Measurements from ENCODE around the gene PXN.

PXN gene

GRCh38 chr12:120170631-120171030 lies 94.9 kb downstream of the PXN start:
- no peak overlapping the region for H3K4me3 Mint-ChIP-seq
- H3K36me3 Mint-ChIP-seq (ENCODE audit: low read depth): peaks cover 44% of the 10 kb centered on the region
- no peaks in the 10 kb centered on the region for H3K4me1 Mint-ChIP-seq
- H3K9me3 Mint-ChIP-seq: no peaks in the 10 kb centered on the region
- TF ChIP-seq, protein P1, sequence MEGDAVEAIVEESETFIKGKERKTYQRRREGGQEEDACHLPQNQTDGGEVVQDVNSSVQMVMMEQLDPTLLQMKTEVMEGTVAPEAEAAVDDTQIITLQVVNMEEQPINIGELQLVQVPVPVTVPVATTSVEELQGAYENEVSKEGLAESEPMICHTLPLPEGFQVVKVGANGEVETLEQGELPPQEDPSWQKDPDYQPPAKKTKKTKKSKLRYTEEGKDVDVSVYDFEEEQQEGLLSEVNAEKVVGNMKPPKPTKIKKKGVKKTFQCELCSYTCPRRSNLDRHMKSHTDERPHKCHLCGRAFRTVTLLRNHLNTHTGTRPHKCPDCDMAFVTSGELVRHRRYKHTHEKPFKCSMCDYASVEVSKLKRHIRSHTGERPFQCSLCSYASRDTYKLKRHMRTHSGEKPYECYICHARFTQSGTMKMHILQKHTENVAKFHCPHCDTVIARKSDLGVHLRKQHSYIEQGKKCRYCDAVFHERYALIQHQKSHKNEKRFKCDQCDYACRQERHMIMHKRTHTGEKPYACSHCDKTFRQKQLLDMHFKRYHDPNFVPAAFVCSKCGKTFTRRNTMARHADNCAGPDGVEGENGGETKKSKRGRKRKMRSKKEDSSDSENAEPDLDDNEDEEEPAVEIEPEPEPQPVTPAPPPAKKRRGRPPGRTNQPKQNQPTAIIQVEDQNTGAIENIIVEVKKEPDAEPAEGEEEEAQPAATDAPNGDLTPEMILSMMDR (IDR thresholded peaks at IDR 0.05; ENCODE audit: unreplicated experiment in 3 of 3): no peak
- no peaks in the 10 kb centered on the region for H3K27me3 Mint-ChIP-seq (ENCODE audit: low read depth)
- H3K27ac Mint-ChIP-seq: no peak overlapping the region

- Mint-ChIP-seq H3K9me3 (no peaks in the 10 kb centered on the region), H3K27ac (no peak overlapping the region), H3K4me3 (no peak overlapping the region), H3K36me3 (ENCODE audit: low read depth) (peaks cover 37% of the 10 kb centered on the region), H3K4me1 (no peaks in the 10 kb centered on the region), H3K27me3 (ENCODE audit: low read depth) (no peaks in the 10 kb centered on the region)
- TF ChIP-seq, protein P1 (IDR thresholded peaks at IDR 0.05; ENCODE audit: unreplicated experiment in 3 of 3): no peak
These were observed 95.6 kb downstream of the PXN start for GRCh38 chr12:120169946-120170345.

DNA sequence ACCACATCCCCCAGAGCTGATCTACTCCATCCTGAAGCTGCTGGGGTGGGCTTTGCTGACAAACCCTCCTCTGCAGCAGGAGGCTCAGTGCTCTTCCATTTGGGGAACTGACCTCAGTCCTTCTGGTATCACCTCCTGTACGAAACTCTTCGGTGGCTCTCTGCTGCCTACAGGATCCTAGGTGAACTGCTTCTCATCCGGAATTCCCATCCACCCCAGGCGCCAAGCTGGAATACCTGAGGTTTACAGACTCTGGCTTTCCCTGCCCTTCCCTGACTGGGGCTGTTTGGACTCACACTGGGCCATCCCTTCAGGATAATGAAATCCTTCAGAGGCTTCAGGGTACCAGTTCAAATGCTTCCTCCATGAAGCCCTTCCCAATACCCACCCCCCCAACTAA lies 97.2 kb downstream of the PXN start:
- no peaks in the 10 kb centered on the region for H3K4me1 Mint-ChIP-seq
- H3K27me3 Mint-ChIP-seq (ENCODE audit: low read depth): no peaks in the 10 kb centered on the region
- H3K27ac Mint-ChIP-seq: no peak overlapping the region
- peaks cover 37% of the 10 kb centered on the region for H3K36me3 Mint-ChIP-seq (ENCODE audit: low read depth)
- H3K9me3 Mint-ChIP-seq: no peaks in the 10 kb centered on the region
- TF ChIP-seq, protein P1 (IDR thresholded peaks at IDR 0.05; ENCODE audit: unreplicated experiment in 3 of 3): no peak
- no peak overlapping the region for H3K4me3 Mint-ChIP-seq

GRCh38 chr12:120167529-120168095 lies 97.9 kb downstream of the PXN start:
- Mint-ChIP-seq H3K36me3 (ENCODE audit: low read depth) (peaks cover 35% of the 10 kb centered on the region), H3K27ac (no peak overlapping the region), H3K4me1 (no peaks in the 10 kb centered on the region), H3K9me3 (no peaks in the 10 kb centered on the region), H3K27me3 (ENCODE audit: low read depth) (no peaks in the 10 kb centered on the region), H3K4me3 (no peak overlapping the region)
- TF ChIP-seq, protein P1 (IDR thresholded peaks at IDR 0.05; ENCODE audit: unreplicated experiment in 3 of 3): no peak

DNA sequence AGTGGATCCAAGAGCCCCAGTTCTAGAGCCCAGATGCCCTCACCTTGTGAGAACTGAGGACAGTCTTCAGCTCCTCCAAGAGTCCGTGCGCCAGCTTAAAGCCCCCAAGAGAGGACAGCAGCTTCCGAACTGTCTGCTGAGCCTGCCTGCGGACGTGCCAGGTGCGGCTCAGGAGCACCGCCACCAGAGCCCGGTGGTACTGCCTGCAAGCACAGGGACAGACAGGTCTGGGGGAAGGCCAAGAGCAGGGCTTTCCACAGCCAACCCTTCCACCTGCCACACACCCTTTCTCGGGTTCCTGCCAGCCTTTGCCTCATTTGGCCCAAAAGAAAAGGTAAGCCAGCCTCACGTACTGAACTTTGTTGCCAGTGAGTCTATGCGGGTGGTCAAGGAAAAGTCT lies 101.2 kb downstream of the PXN start:
- Mint-ChIP-seq H3K4me1 (no peaks in the 10 kb centered on the region), H3K36me3 (ENCODE audit: low read depth) (peaks cover 54% of the 10 kb centered on the region), H3K4me3 (no peak overlapping the region), H3K27me3 (ENCODE audit: low read depth) (no peaks in the 10 kb centered on the region), H3K9me3 (no peaks in the 10 kb centered on the region), H3K27ac (no peak overlapping the region)
- TF ChIP-seq, protein P1 (IDR thresholded peaks at IDR 0.05; ENCODE audit: unreplicated experiment in 3 of 3): no peak

DNA sequence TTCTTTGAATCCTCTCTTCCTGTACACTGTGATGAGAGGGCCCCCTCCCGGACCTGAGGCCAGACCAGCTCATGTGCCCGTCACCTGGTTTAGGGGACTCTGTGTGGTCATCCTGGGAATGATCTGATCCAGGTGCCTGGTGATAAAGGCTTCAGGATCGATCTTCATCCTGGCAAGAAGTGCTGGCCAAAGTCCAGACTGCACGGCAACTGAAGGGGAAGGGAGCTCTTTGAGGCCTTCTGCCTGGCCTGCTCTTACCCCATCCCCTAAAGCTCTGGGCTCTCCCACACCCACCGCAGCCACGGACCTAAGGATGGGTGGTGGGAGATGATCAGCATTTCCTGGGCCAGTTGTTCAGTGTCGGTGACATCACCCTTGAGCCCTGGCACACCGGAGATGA lies 102.8 kb downstream of the PXN start:
- Mint-ChIP-seq H3K36me3 (ENCODE audit: low read depth) (peaks cover 53% of the 10 kb centered on the region), H3K9me3 (no peaks in the 10 kb centered on the region), H3K4me3 (no peak overlapping the region), H3K4me1 (no peaks in the 10 kb centered on the region), H3K27ac (no peak overlapping the region), H3K27me3 (ENCODE audit: low read depth) (no peaks in the 10 kb centered on the region)
- TF ChIP-seq, protein P1 (IDR thresholded peaks at IDR 0.05; ENCODE audit: unreplicated experiment in 3 of 3): no peak
